OCI-LY7 (cell line): ENCODE data around the gene LCK. TPM values are rescaled to one million over a fixed set of nuclear protein-coding genes. Genes with fewer than 3 reads are reported as not detected.

Source experiments
- BruUV-seq: library from RNA; stranded (reverse); fragments of 400-500 nt; replicated peaks from 2 replicates; lab custom pipeline; 2021; lab: Mats Ljungman, UMichigan
- CTCF ChIA-PET: fragments of 300-600 bp; sonication (Branson Sonifier 250); formaldehyde crosslinking; loops from one replicate; lab custom pipeline; 2022; ENCODE audit warnings: antibody characterized with exemption; ENCODE audit not compliant: unreplicated experiment; lab: Charles Lee
- POLR2A ChIA-PET: fragments of 300-600 bp; sonication (Branson Sonifier 250); formaldehyde crosslinking; loops from one replicate; lab custom pipeline; 2022; ENCODE audit warnings: antibody characterized with exemption; lab: Charles Lee
- DNase-seq: peaks from one replicate; pipeline ENCODE4 v3.0.0-alpha.2; 2015; ENCODE audit warnings: low spot score
- H2AFZ ChIP-seq: fragments of 200-600 bp; sonication (generic), shearing (Covaris generic); 2 replicates; pipeline ENCODE4 v1.6.1; 2014; ENCODE audit warnings: mild to moderate bottlenecking, antibody characterized with exemption, low read length, moderate library complexity
- H3K27ac ChIP-seq: fragments of 200-600 bp; sonication (generic); 2 replicates; pipeline ENCODE4 v1.5.1; 2014; ENCODE audit warnings: mixed run types, low read depth, mild to moderate bottlenecking, moderate library complexity, low read length, inconsistent platforms; ENCODE audit not compliant: poor library complexity, severe bottlenecking
- H3K36me3 ChIP-seq: fragments of 200-600 bp; sonication (generic); 2 replicates; pipeline ENCODE4 v1.6.1; 2014; ENCODE audit warnings: mild to moderate bottlenecking, antibody characterized with exemption, low read length, moderate library complexity, mixed read lengths; ENCODE audit not compliant: insufficient read depth
- H3K4me1 ChIP-seq: fragments of 200-600 bp; sonication (generic); 2 replicates; pipeline ENCODE4 v1.5.1; 2014; ENCODE audit warnings: mild to moderate bottlenecking, low read length; ENCODE audit not compliant: insufficient read depth, poor library complexity, severe bottlenecking
- H3K4me2 ChIP-seq: fragments of 200-600 bp; sonication (generic); 2 replicates; pipeline ENCODE4 v1.6.1; 2014; ENCODE audit warnings: mild to moderate bottlenecking, low read length
- H3K4me3 ChIP-seq: fragments of 200-600 bp; sonication (generic); 2 replicates; pipeline ENCODE4 v1.5.1; 2014; ENCODE audit warnings: mild to moderate bottlenecking, low read depth, low read length; ENCODE audit not compliant: poor library complexity, severe bottlenecking
- H3K79me2 ChIP-seq: fragments of 200-600 bp; sonication (generic); 2 replicates; pipeline ENCODE4 v1.6.1; 2016; ENCODE audit warnings: low read depth, mild to moderate bottlenecking, low read length, moderate library complexity, mixed read lengths; ENCODE audit not compliant: insufficient read depth
- H3K9me2 ChIP-seq: fragments of 200-600 bp; sonication (generic); 2 replicates; pipeline ENCODE4 v1.6.1; 2016; ENCODE audit warnings: mild to moderate bottlenecking, low read length, mixed read lengths; ENCODE audit not compliant: insufficient read depth
- H3K9me3 ChIP-seq: fragments of 200-600 bp; sonication (generic); 2 replicates; pipeline ENCODE4 v1.6.1; 2014; ENCODE audit warnings: mild to moderate bottlenecking, mixed run types, low read length, mixed read lengths
- H4K20me1 ChIP-seq: fragments of 200-600 bp; sonication (generic); 2 replicates; pipeline ENCODE4 v1.6.1; 2014; ENCODE audit warnings: mild to moderate bottlenecking, antibody characterized with exemption, low read length, moderate library complexity, mixed read lengths; ENCODE audit not compliant: insufficient read depth
- CTCF ChIP-seq: fragments of 200-600 bp; sonication (generic); conservative IDR thresholded peaks from 2 replicates; pipeline ENCODE4 v1.5.1; 2014; ENCODE audit warnings: mild to moderate bottlenecking, antibody characterized with exemption, low read length, moderate library complexity, mixed read lengths
- EZH2phosphoT487 ChIP-seq: fragments of 200-600 bp; sonication (generic); IDR thresholded peaks from 2 replicates; pipeline ENCODE4 v1.6.1; 2018; ENCODE audit warnings: low read depth, borderline replicate concordance, mild to moderate bottlenecking, mixed run types, antibody characterized with exemption, low read length, moderate library complexity, mixed read lengths
- intact Hi-C: fragments of 100-400 bp; cut with micrococcal nuclease; formaldehyde crosslinking; loops from one replicate; pipeline ENCODE4 v1.10.0; 2022; ENCODE audit not compliant: unreplicated experiment
- total RNA-seq, 2 experiments: library from RNA; depleted of rRNA in 1 of 2; stranded (reverse); fragments of >200 nt in 1 of 2; shearing (Covaris generic) in 1 of 2; gene quantifications; 2 replicates each; pipeline ENCODE4 v1.2.3, GENCODE V29; 2014 to 2022

Gene LCK
- total RNA-seq, 2 experiments from 2014 or later = 146 to 218 TPM

GRCh38 chr1:32331549-32331948 lies 80.5 kb downstream of the LCK start:
- DNase-seq = no peak
- Histone ChIP-seq H3K79me2 (peaks cover 27% of the 10 kb centered on the region), H4K20me1 (peaks cover 10% of the 10 kb centered on the region), H3K9me3 (no peaks in the 10 kb centered on the region), H2AFZ (no peak overlapping the region), H3K4me2 (no peak overlapping the region), H3K27ac (no peak overlapping the region), H3K4me1 (peaks cover 30% of the 10 kb centered on the region), H3K36me3 (peaks cover 84% of the 10 kb centered on the region), H3K9me2 (no peaks in the 10 kb centered on the region), H3K4me3 (no peak overlapping the region)
- no TSS peak for BruUV-seq
- intact Hi-C loops = no loop called here
- POLR2A ChIA-PET = interaction anchor here (4.4 kb wide), 1 partner anchor 10 kb away, joined by 23 read pairs; no protein-coding TSS in a partner anchor
- TF ChIP-seq CTCF = no peak
- no peak for TF ChIP-seq EZH2phosphoT487
- CTCF ChIA-PET = interaction anchor here (0.6 kb wide), 1 partner anchor 12 kb away, joined by 3 read pairs; no protein-coding TSS in a partner anchor

- peaks cover 75% of the 10 kb centered on the region for H3K36me3 ChIP-seq
- CTCF ChIA-PET = no interaction called here
Observed at GRCh38 chr1:32332290-32333079, 81.4 kb downstream of the LCK start.

More at GRCh38 chr1:32332290-32333079, 81.4 kb downstream of the LCK start:
- peaks cover 10% of the 10 kb centered on the region for H4K20me1 ChIP-seq
- BruUV-seq = no TSS peak
- peaks cover 27% of the 10 kb centered on the region for H3K79me2 ChIP-seq
- peaks cover 39% of the 10 kb centered on the region for H3K4me1 ChIP-seq
- H3K27ac ChIP-seq = peak overlapping the region; percentile 64
- H3K9me2 ChIP-seq = no peaks in the 10 kb centered on the region
- no peak for DNase-seq
- TF ChIP-seq EZH2phosphoT487 (no peak), CTCF (no peak)
- H2AFZ ChIP-seq = no peak overlapping the region
- POLR2A ChIA-PET = interaction anchor here (0.9 to 4.4 kb wide), 4 partner anchors 8 to 83 kb away, joined by 3 to 23 read pairs (median 3); no protein-coding TSS in a partner anchor
- peak overlapping the region; percentile 9; the same call in 1 of the 2 replicates for H3K4me2 ChIP-seq
- intact Hi-C loops = no loop called here
- H3K4me3 ChIP-seq = no peak overlapping the region
- H3K9me3 ChIP-seq = no peaks in the 10 kb centered on the region
